Erythroblast (primary cell): ENCODE results near the gene NSUN2.

ENCODE experiments used
- GATA1 ChIP-seq: IDR thresholded peaks from 2 replicates; pipeline ENCODE4 v1.6.1; 2011; ENCODE audit warnings: low read depth, mild to moderate bottlenecking, control low read depth, low read length, moderate library complexity
- POLR2A ChIP-seq: IDR thresholded peaks from 2 replicates; pipeline ENCODE4 v1.6.1; 2011; ENCODE audit warnings: mild to moderate bottlenecking, low read length

DNA sequence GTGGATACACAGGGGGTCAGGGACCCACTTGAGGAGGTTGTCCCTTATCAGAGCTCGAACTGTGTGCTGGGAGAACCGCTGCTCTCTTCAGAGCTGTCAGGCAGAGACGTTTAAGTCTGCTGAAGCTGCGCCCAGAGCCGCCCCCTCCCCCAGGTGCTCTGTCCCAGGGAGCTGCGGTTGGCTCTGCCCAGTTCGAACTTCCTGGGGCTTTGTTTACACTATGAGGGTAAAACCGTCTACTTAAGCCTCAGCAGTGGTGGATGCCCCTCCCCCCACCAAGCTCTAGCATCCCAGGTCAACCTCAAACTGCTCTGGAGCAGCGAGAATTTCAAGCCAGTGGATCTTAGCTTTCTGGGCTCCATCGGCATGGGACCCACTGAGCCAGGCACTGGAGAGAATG is 16.3 kb upstream of the NSUN2 start:
- TF ChIP-seq POLR2A (no peak), GATA1 (no peak)
